Bronchial epithelial cell (primary cell): ENCODE data around the gene MPO. TPM values are rescaled to one million over a fixed set of nuclear protein-coding genes. Genes with fewer than 3 reads are reported as not detected.

Experiments
- DNase-seq: peaks from one replicate; pipeline ENCODE4 v3.0.0-alpha.2; 2010; ENCODE audit warnings: low read depth
- FAIRE-seq: peaks from 2 replicates; lab custom pipeline; 2011; peaks lifted over from hg19 to GRCh38; lab: Jason Lieb, UNC
- H3K27me3 ChIP-seq: 2 replicates; pipeline ENCODE4 v1.5.1; 2011; ENCODE audit warnings: low read length; ENCODE audit not compliant: control insufficient read depth, insufficient read depth
- H3K36me3 ChIP-seq: 2 replicates; pipeline ENCODE4 v1.5.1; 2011; ENCODE audit warnings: low read length; ENCODE audit not compliant: control insufficient read depth, insufficient read depth
- H3K4me3 ChIP-seq: 2 replicates; pipeline ENCODE4 v1.5.1; 2011; ENCODE audit warnings: mild to moderate bottlenecking, low read depth, low read length, control low read depth
- total RNA-seq: library from RNA; depleted of rRNA; stranded (reverse); fragments of >200 nt; gene quantifications from 2 replicates; pipeline ENCODE4 v1.2.1, GENCODE V29; 2014
- TF ChIP-seq, protein P1 (sequence below): IDR thresholded peaks from 2 replicates; pipeline ENCODE4 v1.5.1; 2011; ENCODE audit warnings: mild to moderate bottlenecking, moderate library complexity, low read length, control low read depth, inconsistent platforms; ENCODE audit not compliant: insufficient read depth, severe bottlenecking

MPO gene
- total RNA-seq, 1 donor from 2014 or later, result not detected

DNA sequence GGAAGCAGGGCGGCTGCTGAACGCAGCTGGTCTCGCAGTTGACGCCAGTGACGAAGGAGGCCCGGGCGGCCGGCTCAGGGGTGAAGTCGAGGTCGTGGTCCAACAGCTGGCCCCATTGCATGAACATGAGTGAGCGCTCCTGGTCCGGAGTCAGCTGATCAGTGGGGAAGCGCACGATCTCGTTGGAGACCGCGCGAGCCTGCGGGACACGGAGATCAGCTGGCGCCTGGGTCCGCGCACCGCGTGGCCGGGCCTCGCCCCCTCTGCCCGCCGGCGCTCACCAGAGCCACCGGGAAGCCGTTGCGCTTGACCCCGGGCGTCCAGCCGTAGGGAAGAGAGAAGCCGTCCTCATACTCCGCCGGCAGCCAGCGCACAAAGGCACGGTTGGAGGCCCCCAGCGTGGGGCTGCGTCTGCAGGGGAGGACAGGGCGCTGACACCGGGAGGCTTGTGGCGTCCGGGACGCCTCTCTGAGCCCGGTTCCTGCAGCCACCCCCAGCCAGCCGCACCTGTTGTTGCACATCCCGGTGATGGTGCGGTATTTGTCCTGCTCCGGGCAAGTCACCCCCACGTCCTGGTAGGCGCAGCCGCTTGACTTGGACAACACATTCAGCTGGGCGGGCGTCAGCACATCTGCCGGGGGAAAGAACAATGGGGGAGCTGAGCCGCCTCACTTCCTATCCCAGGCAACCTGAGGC, 1.6 kb downstream of the MPO start:
- DNase-seq (no peak), FAIRE-seq (no peak)
- H3K27me3 ChIP-seq, result peaks cover 22% of the 10 kb centered on the region
- no peaks in the 10 kb centered on the region for H3K36me3 ChIP-seq
- TF ChIP-seq, protein P1, sequence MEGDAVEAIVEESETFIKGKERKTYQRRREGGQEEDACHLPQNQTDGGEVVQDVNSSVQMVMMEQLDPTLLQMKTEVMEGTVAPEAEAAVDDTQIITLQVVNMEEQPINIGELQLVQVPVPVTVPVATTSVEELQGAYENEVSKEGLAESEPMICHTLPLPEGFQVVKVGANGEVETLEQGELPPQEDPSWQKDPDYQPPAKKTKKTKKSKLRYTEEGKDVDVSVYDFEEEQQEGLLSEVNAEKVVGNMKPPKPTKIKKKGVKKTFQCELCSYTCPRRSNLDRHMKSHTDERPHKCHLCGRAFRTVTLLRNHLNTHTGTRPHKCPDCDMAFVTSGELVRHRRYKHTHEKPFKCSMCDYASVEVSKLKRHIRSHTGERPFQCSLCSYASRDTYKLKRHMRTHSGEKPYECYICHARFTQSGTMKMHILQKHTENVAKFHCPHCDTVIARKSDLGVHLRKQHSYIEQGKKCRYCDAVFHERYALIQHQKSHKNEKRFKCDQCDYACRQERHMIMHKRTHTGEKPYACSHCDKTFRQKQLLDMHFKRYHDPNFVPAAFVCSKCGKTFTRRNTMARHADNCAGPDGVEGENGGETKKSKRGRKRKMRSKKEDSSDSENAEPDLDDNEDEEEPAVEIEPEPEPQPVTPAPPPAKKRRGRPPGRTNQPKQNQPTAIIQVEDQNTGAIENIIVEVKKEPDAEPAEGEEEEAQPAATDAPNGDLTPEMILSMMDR, result no peak
- H3K4me3 ChIP-seq, result no peak overlapping the region

DNA sequence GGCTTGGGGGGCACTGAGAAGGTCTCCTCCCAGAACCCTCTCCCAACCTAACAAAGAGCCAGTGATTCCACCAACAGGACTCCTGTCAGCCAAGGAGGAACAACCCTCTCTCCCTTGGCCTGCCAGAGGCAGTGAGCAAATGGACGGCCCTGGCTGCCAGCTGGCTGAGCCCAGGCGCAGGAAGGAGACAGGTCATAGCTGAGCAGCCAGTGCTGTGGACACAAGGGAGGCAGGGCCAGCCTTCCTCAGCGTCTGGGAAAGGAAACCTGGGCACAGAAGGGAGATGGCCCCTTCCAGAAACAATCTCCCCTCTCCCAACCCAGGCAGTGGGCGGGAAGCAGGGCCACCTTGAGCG, 2.1 kb downstream of the MPO start:
- Histone ChIP-seq H3K36me3 (no peaks in the 10 kb centered on the region), H3K27me3 (peaks cover 19% of the 10 kb centered on the region), H3K4me3 (no peak overlapping the region)
- DNase-seq (no peak), FAIRE-seq (no peak)
- TF ChIP-seq, protein P1, result no peak

DNA sequence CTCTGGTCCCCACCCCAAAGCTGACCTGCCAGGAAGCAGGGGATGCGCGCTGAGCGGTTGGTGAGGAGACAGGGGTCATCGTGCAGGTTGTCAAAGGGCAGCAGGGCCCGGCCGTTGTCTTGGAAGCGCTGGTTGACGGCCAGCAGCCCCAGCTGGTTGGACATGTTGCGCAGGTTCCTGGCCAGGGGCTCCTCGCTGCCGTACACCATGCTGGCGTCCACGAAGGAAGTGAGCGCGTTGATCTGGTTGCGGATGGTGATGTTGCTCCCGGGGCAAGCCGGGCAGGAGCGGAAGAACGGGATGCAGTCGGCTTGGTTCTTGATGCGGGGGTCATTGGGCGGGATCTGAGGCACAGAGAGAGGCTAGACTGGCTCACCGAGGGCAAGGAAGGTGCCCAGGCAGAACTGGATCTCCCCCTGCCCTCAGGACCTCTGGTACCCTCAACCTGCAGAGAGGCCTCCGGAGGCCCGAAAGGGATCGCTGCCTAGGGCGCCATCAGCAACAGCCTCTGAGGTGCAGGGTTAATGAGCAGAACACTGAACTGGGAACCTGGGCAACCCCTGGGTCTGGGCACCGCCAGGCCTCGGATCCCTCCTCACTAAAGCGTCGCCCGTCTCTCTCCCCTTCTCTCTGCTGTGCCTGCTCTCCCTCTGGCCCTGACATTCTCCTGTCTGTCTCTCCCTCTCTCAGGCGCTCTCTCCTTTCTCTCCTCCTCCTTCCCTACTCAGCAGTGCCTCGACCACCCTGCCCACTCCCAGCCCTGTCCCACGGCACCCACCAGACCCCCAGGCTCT, 2.7 kb downstream of the MPO start:
- DNase-seq, result no peak
- Histone ChIP-seq H3K27me3 (peaks cover 19% of the 10 kb centered on the region), H3K4me3 (no peak overlapping the region), H3K36me3 (no peaks in the 10 kb centered on the region)
- TF ChIP-seq, protein P1, result no peak
- FAIRE-seq, result no peak

DNA sequence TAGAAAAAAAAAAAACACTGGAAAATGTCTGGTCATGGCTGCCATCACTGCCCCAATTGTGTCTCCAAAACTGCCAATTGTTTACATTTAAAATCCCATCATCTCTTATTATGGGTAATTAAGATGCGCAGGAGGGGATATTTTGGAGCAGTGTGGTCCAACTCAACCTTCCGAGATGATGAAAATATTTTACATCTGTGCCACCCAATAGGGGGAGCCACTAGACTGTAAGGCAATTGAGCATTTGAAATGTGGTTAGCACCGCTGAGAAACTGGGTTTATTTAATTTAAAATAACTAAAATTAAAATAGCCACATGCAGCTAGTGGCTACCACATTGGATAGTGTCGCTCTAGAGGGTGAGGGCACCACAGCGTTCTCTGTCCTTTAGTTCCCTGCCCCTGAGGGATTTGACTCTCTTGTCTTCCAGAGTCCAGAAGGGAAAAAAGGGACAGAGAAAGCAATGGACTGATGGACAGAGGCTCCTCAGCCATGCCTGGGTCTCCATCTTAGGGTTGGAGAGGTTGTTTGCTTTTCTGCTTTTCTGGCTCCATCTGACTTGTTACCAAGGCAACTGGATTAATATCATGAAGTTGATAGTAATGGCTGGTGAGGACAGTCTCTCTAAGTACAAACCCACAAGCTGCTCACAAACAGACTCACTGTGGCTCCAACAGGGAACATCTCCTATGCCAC, 3.5 kb downstream of the MPO start:
- TF ChIP-seq, protein P1, result peak; percentile 22
- no peak for FAIRE-seq
- DNase-seq, result peak; percentile 10
- Histone ChIP-seq H3K36me3 (no peaks in the 10 kb centered on the region), H3K4me3 (no peak overlapping the region), H3K27me3 (peaks cover 19% of the 10 kb centered on the region)

DNA sequence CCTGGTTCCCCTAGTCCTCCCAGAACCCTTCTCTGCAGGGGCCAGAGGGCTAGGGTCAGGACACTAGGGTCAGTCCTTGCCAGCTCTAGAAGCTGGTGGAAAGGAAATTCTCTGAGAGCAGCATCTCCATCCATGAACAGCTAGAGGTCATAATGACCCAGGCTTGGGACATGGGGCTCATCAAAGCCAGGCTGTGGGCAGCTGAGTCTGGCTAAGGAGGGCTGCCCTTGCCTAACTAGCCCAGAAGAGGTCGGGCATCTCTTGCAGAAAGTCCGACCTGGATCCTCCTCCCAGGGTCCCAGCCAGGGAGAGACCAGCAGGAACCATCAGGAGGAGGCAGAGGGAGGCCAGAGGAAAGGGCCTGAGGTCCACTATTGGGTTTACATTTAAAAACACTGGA, 4.3 kb downstream of the MPO start:
- Histone ChIP-seq H3K36me3 (no peaks in the 10 kb centered on the region), H3K4me3 (no peak overlapping the region), H3K27me3 (peaks cover 21% of the 10 kb centered on the region)
- FAIRE-seq, result no peak
- TF ChIP-seq, protein P1, result no peak
- DNase-seq, result no peak
